MM.1S (cell line): ENCODE data around the gene SCN4B.

Experiments used
- CTCF ChIP-seq: fragments of 300-600 bp; sonication (generic); IDR thresholded peaks from 2 replicates; pipeline ENCODE4 v1.5.1; 2016; ENCODE audit warnings: antibody characterized with exemption, low read length, mixed read lengths
- EZH2 ChIP-seq: fragments of 300-600 bp; sonication (generic); optimal IDR thresholded peaks from 2 replicates; pipeline ENCODE3; 2017; ENCODE audit warnings: low read depth, mild to moderate bottlenecking, antibody characterized with exemption, low read length, mixed read lengths

- TF ChIP-seq CTCF (no peak), EZH2 (no peak)
Observed at GRCh38 chr11:118133816-118134215, 18.8 kb downstream of the SCN4B start.
